Stimulated activated naive CD4-positive, alpha-beta T cell (primary cell): ENCODE data around the gene PHF21B.

Experiments
- DNase-seq, 6 experiments: peaks; one replicate each; lab custom pipeline; 2025; lab: John Stamatoyannopoulos, UW

The PHF21B gene

GRCh38 chr22:44892803-44893730, 116.7 kb downstream of the PHF21B start:
- no peak for DNase-seq

DNA sequence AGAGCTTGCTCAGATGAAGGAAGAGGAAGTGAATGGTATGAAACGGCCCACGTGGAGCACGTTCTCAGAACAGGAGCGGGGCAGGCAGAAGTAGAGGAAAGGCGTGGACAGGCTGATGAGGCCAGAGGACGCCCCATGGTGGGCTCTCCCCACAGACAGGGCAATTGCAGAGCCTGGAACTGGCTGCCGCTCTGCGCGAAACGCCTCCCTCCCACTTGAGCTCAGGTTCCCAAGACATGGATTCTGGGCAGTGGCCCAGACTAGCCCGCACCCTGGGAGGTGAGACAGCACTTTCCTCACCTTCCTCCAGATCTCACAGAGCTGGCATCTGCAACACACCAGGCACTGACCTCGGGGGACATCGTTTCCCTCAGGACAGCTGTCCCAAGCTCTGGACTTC, 117.6 kb downstream of the PHF21B start:
- no peak for DNase-seq

GRCh38 chr22:44891791-44892190, 118.0 kb downstream of the PHF21B start:
- DNase-seq = no peak

GRCh38 chr22:44891293-44891747, 118.5 kb downstream of the PHF21B start:
- DNase-seq = no peak

GRCh38 chr22:44890416-44891292, 119.2 kb downstream of the PHF21B start:
- no peak for DNase-seq

- DNase-seq = no peak
Observed at GRCh38 chr22:44889255-44889878, 120.4 kb downstream of the PHF21B start.

DNA sequence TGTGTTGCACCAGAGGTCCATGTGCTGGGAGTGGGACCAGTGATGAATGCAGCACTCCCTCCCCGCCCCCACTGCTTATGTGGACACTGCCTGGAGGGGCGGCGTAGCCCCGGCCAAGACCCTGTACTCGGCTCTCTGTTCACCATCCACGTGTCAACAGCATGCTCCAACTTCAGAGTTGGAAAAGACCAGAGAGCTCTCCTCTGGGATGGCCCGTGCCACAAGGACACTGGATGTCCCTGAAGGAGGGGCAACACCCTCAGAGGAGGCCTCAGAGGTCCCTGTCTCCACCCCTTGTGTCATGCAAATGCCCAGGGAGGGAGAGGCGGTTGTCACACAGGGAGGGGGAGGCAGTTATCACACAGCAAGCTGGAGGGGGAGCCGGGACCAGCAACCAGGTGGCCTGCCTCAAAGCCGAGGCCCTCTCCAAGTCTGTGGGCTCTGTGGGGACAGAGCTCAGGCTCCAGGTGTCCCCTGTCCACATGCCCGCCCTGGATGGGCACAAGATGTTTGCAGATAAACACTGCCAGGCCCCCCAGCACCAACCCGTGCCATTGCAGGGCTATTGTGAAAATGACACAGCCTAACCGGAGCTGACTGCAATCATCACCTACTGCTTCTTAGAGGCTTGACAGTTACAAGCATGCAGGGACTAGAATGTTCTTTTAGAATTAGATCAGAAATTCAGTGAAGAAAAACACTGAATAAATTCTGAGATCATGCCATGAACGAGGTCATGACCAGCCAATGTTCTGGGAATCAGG, 121.1 kb downstream of the PHF21B start:
- no peak for DNase-seq

GRCh38 chr22:44887941-44888366, 121.9 kb downstream of the PHF21B start:
- DNase-seq = no peak

- DNase-seq = no peak
Observed at GRCh38 chr22:44885806-44886360, 123.9 kb downstream of the PHF21B start.

GRCh38 chr22:44884968-44885805, 124.6 kb downstream of the PHF21B start:
- no peak for DNase-seq

- DNase-seq = no peak
Observed at GRCh38 chr22:44884562-44884961, 125.2 kb downstream of the PHF21B start.

DNA sequence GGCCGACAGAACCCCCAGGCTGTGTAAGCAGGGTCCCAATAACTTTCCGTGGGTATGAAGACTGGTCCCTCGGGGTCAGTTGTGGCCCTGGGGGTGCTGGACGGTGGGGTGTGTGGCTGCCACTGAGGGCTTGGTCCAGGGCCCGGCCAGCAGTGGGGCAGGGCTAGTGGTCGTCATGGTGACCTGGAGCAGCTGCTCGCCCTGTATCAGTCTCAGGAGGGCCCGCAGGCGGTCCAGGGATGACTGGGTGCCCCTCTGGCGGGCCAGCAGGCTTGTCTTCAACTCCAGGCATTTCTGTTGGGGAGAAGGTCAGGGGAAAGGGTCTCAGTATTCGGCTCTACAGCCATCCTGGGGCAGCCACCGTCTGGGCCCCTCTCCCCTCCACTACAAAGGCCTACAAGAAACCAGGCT, 126.8 kb downstream of the PHF21B start:
- DNase-seq = no peak

GRCh38 chr22:44882226-44882905, 127.4 kb downstream of the PHF21B start:
- DNase-seq = no peak

DNA sequence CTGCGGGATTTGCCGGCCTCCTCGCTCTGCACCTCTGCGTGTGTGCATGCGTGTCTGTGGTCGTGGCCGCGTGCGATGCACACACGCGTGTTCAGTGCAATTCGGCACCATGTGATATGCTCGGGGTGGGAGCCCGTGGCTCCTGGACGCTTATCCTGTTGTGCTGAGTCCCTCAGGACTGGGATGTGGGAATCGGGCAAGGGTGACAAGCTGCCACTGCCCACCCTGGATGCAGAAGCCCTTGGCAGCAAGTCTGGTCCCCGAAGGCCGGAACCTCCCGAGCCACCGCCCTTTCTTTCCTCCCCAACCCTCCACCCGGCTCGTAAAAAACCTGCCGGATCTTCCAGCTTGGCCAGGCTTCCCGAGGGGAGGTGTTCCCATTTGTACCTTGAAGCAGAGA, 128.2 kb downstream of the PHF21B start:
- no peak for DNase-seq

DNA sequence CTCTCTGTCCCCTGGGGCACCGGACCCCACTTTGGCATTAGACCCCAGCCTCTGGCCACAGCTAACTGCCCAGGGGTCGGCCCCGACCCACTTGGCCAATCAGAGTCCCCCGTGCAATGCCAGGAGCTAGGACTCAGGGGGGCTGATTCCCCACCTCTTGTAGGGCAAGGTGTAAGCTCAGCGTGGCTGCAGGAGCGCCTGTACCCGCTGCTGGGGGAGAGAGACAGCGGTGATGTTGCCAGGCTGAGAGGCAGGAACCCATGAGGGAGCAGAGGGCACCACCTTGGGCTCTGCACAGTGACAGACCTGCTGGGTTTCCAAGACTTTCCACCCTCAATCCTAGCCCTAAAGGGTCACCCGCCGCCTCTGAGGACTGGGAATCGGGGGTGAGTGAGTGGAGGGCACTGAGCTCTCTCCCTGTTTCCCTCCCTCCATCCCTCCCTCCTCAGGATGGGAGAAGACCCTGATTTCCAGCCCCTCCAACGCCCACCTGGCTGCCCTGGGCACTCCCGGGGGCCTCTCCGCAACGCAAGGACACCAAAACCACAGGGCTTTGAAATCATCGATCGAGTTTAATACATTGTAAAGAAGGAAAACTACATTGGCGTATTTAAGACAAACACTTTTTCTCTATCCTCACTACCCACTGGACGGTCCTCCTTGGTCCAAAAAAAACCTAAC, 129.1 kb downstream of the PHF21B start:
- DNase-seq = no peak

DNA sequence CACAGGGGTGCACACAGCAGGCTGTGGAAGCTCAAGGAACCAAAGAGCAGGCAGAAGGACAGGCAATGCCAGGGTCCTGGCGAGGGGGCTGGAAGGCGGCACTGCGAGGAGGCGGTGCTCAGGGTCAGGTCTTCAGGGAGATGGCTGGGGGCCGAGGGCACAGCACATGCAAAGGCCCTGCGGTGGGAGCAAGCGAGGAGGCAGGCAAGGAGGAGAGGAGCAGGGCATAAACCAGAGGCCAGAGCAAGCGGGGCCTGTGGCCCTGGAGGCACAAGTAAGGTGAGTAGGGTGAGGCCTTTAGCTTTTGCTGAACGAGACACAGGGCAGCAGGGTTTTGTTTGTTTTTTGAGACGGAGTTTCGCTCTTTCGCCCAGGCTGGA, 130.5 kb downstream of the PHF21B start:
- DNase-seq = no peak

DNA sequence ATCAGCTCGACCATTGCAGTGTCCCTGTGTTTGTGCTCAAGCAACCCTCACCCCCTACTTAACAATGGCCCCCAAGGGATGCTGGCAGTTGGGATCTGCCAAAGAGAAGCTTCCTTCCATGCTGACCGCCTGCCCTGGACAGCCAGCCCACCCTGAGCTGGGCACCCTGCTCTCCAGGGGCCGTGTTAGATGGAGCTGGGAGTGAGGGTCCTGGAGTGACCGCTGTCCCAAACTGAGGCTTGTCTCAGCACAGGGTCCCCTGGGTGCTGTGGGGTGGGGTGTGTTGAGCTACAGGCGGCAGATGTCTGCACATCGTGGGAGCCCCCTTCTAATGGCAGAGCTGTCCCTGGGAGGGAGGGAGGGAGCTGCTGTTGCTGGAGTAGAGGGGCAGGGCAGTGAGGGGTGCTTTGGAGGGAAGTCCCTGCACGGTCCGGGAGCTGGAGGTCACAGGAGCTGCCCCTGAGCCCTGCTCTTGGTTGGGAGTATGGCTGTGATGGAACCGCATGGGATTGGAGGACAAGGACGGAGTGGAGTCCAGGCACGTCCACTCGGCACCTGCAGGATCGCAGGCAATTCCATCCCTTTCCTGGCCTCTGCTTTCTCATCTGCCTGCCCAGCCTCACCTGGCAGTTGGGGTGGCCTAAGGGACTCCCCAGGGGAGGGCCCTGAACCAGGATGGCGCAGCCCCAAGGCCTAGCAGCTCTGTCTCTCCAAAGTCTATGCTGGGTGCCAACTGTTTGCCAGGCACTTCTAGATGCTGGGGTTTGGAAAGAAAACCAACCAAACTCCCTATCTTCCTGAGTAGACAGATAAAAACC, 131.1 kb downstream of the PHF21B start:
- no peak for DNase-seq

GRCh38 chr22:44876921-44877320, 132.9 kb downstream of the PHF21B start:
- DNase-seq = no peak
